Endodermal cell (in vitro differentiated cells): ENCODE results near the gene LATS1. TPM values are rescaled to one million over a fixed set of nuclear protein-coding genes. Genes with fewer than 3 reads are reported as not detected.
"Not testable (repeated sequence)": the region's sequence is repeated elsewhere in the genome, so short reads cannot be mapped to it uniquely, and the experiment has no call there.

Source experiments
- DNase-seq: peaks from one replicate; pipeline ENCODE4 v3.0.0-alpha.2; 2017
- H3K27ac ChIP-seq: 2 replicates; pipeline ENCODE4 v1.5.1; 2013; ENCODE audit warnings: mild to moderate bottlenecking, low read depth, low read length, moderate library complexity
- H3K27me3 ChIP-seq: 2 replicates; pipeline ENCODE4 v1.6.1; 2013; ENCODE audit warnings: mild to moderate bottlenecking, low read length, moderate library complexity; ENCODE audit not compliant: insufficient read depth, control insufficient read depth, poor library complexity, severe bottlenecking
- H3K36me3 ChIP-seq: 2 replicates; pipeline ENCODE4 v1.7.0; 2013; ENCODE audit warnings: mild to moderate bottlenecking, low read length, moderate library complexity; ENCODE audit not compliant: control insufficient read depth, insufficient read depth
- H3K4me1 ChIP-seq: one replicate; pipeline ENCODE4 v1.7.0; 2013; ENCODE audit warnings: low read length; ENCODE audit not compliant: control insufficient read depth, insufficient read depth
- H3K4me3 ChIP-seq: 2 replicates; pipeline ENCODE4 v1.5.1; 2013; ENCODE audit warnings: mild to moderate bottlenecking, low read length, moderate library complexity
- H3K9ac ChIP-seq: 2 replicates; pipeline ENCODE4 v1.6.1; 2013; ENCODE audit warnings: mild to moderate bottlenecking, low read length, moderate library complexity; ENCODE audit not compliant: poor library complexity, severe bottlenecking; ENCODE audit errors: extremely low read depth
- H3K9me3 ChIP-seq: 2 replicates; pipeline ENCODE4 v1.6.1; 2013; ENCODE audit warnings: mild to moderate bottlenecking, low read length, moderate library complexity; ENCODE audit not compliant: control insufficient read depth
- H3K27ac Mint-ChIP-seq: 2 replicates; pipeline ENCODE4 v1.8.0; 2020; ENCODE audit warnings: mixed read lengths
- H3K27me3 Mint-ChIP-seq: 2 replicates; pipeline ENCODE4 v1.8.0; 2021; ENCODE audit warnings: mild to moderate bottlenecking, mixed read lengths; ENCODE audit not compliant: insufficient read depth
- H3K36me3 Mint-ChIP-seq: 2 replicates; pipeline ENCODE4 v1.8.0; 2020; ENCODE audit warnings: low read depth, mixed read lengths
- H3K4me1 Mint-ChIP-seq: 2 replicates; pipeline ENCODE4 v1.8.0; 2020; ENCODE audit warnings: mixed read lengths
- H3K4me3 Mint-ChIP-seq: 2 replicates; pipeline ENCODE4 v1.8.0; 2020; ENCODE audit warnings: mild to moderate bottlenecking, moderate library complexity, mixed read lengths
- H3K9me3 Mint-ChIP-seq: 2 replicates; pipeline ENCODE4 v1.8.0; 2020; ENCODE audit warnings: mild to moderate bottlenecking, mixed read lengths
- CTCF ChIP-seq: fragments of 200-600 bp; sonication (generic); conservative IDR thresholded peaks from 2 replicates; pipeline ENCODE4 v1.5.0; 2021; ENCODE audit warnings: antibody characterized with exemption, mild to moderate bottlenecking
- WGBS, 2 experiments: methylation state at CpG; one replicate each; pipeline versions ENCODE4 v1.1.5 to v1.1.7; 2013; ENCODE audit warnings: missing lambda C conversion rate in 2 of 2, mixed read lengths in 1 of 2; ENCODE audit not compliant: insufficient coverage in 1 of 2, insufficient read length in 1 of 2; 5-methylcytosine and 5-hydroxymethylcytosine counted together
- total RNA-seq, 2 donors: library from RNA; stranded (reverse); fragmentation: NEBNext Ultra II Directional in 1 of 2; extraction: Animal tissue kit (Norgen Biotek cat#: 25700) in 1 of 2; gene quantifications; 2 replicates in 1 of 2; 3 replicates in 1 of 2; pipeline ENCODE4 v1.2.1, GENCODE V29; 2021

LATS1 gene
- total RNA-seq, 2 donors from 2014 or later, result 33.7 to 34.7 TPM

GRCh38 chr6:149680503-149680902 is 37.4 kb downstream of the LATS1 start:
- H3K4me1 ChIP-seq, result no peaks in the 10 kb centered on the region

GRCh38 chr6:149672265-149672664 is 45.6 kb downstream of the LATS1 start:
- not testable (repeated sequence) for H3K27ac ChIP-seq, H3K9me3 ChIP-seq, H3K4me1 Mint-ChIP-seq, H3K4me1 ChIP-seq, DNase-seq, H3K9me3 Mint-ChIP-seq, H3K9ac ChIP-seq, H3K4me3 ChIP-seq, H3K27ac Mint-ChIP-seq, H3K27me3 ChIP-seq, H3K4me3 Mint-ChIP-seq, H3K27me3 Mint-ChIP-seq
- peaks cover 89% of the 10 kb centered on the region for H3K36me3 ChIP-seq
- H3K36me3 Mint-ChIP-seq, result peaks cover 80% of the 10 kb centered on the region

More at GRCh38 chr6:149680503-149680902, 37.4 kb downstream of the LATS1 start:
- Mint-ChIP-seq H3K27ac (no peak overlapping the region), H3K4me3 (no peak overlapping the region), H3K36me3 (peaks cover 52% of the 10 kb centered on the region), H3K4me1 (no peaks in the 10 kb centered on the region), H3K27me3 (no peaks in the 10 kb centered on the region), H3K9me3 (no peaks in the 10 kb centered on the region)
- no peaks in the 10 kb centered on the region for H3K27me3 ChIP-seq
- 91% methylated on average over 1 of the region's 1 CpG; no CpG with 5 or more reads in 1 of the 2 experiments for WGBS, 2 experiments
- no peak for DNase-seq
- TF ChIP-seq CTCF, result no peak
- no peak overlapping the region for H3K27ac ChIP-seq
- H3K9ac ChIP-seq, result no peak overlapping the region
- H3K36me3 ChIP-seq, result peaks cover 63% of the 10 kb centered on the region
- H3K4me3 ChIP-seq, result no peak overlapping the region
- H3K9me3 ChIP-seq, result no peaks in the 10 kb centered on the region

GRCh38 chr6:149660028-149660427 is 57.9 kb downstream of the LATS1 start:
- Mint-ChIP-seq H3K27ac (no peak overlapping the region), H3K27me3 (no peaks in the 10 kb centered on the region), H3K36me3 (peaks cover 39% of the 10 kb centered on the region), H3K4me1 (no peaks in the 10 kb centered on the region), H3K4me3 (no peak overlapping the region), H3K9me3 (no peaks in the 10 kb centered on the region)
- no peak for TF ChIP-seq CTCF
- Histone ChIP-seq H3K4me3 (no peak overlapping the region), H3K27me3 (no peaks in the 10 kb centered on the region), H3K27ac (no peak overlapping the region), H3K9me3 (no peaks in the 10 kb centered on the region), H3K9ac (no peak overlapping the region), H3K36me3 (peaks cover 46% of the 10 kb centered on the region), H3K4me1 (no peaks in the 10 kb centered on the region)
- DNase-seq, result no peak
- 96 to 100% methylated on average over 2 of the region's 4 CpGs for WGBS, 2 experiments

GRCh38 chr6:149657441-149657840 is 60.5 kb downstream of the LATS1 start:
- H3K4me1 Mint-ChIP-seq, result no peaks in the 10 kb centered on the region

More at GRCh38 chr6:149657441-149657840, 60.5 kb downstream of the LATS1 start:
- H3K4me1 ChIP-seq, result no peaks in the 10 kb centered on the region
- no peaks in the 10 kb centered on the region for H3K27me3 Mint-ChIP-seq
- H3K27ac ChIP-seq, result no peak overlapping the region
- H3K27me3 ChIP-seq, result no peaks in the 10 kb centered on the region
- no peak overlapping the region for H3K4me3 Mint-ChIP-seq
- H3K36me3 Mint-ChIP-seq, result peaks cover 27% of the 10 kb centered on the region
- no peak overlapping the region for H3K4me3 ChIP-seq
- no peak for TF ChIP-seq CTCF
- no peak for DNase-seq
- H3K9me3 Mint-ChIP-seq, result no peaks in the 10 kb centered on the region
- H3K27ac Mint-ChIP-seq, result no peak overlapping the region
- H3K9ac ChIP-seq, result no peak overlapping the region
- WGBS, 2 experiments, result 92 to 96% methylated on average over 2 to 5 of the region's 5 CpGs
- no peaks in the 10 kb centered on the region for H3K9me3 ChIP-seq
- H3K36me3 ChIP-seq, result peaks cover 29% of the 10 kb centered on the region
